Stimulated activated CD8-positive, alpha-beta memory T cell treated with anti-CD3 and anti-CD28 coated beads, Interleukin-12 subunit alpha, Interleukin-12 subunit beta, amount 100 ng/mL, for 1 hour (primary cell): Measurements from ENCODE around the gene PDIA4.

Source experiments
- DNase-seq: peaks from one replicate; pipeline ENCODE4 v3.0.0-alpha.2; 2020; ENCODE audit warnings: low read depth

PDIA4 gene

GRCh38 chr7:148967602-148968001 is 60.7 kb downstream of the PDIA4 start:
- no peak for DNase-seq

- DNase-seq = no peak
Measured at GRCh38 chr7:148967032-148967372, 61.3 kb downstream of the PDIA4 start.

- DNase-seq = no peak
Measured at GRCh38 chr7:148964483-148965267, 63.6 kb downstream of the PDIA4 start.

- no peak for DNase-seq
Measured at GRCh38 chr7:148963583-148964482, 64.5 kb downstream of the PDIA4 start.

- peak; percentile 35 for DNase-seq
Measured at GRCh38 chr7:148962823-148963582, 65.3 kb downstream of the PDIA4 start.

- no peak for DNase-seq
Measured at GRCh38 chr7:148962440-148962822, 65.9 kb downstream of the PDIA4 start.

- DNase-seq = no peak
Measured at GRCh38 chr7:148959726-148960125, 68.6 kb downstream of the PDIA4 start.

GRCh38 chr7:148958061-148958460 is 70.2 kb downstream of the PDIA4 start:
- DNase-seq = no peak

- DNase-seq = no peak
Measured at GRCh38 chr7:148954766-148955165, 73.5 kb downstream of the PDIA4 start.

GRCh38 chr7:148953676-148954075 is 74.6 kb downstream of the PDIA4 start:
- no peak for DNase-seq
